Measurements from ENCODE around the gene IRAK2.

Gene IRAK2

GRCh38 chr3:10193692-10194327 is 29.1 kb downstream of the IRAK2 start:
- no peaks in the 10 kb centered on the region for H3K4me1 ChIP-seq (ENCODE audit: low read depth, poor library complexity, severe bottlenecking)
- H3K4me2 ChIP-seq, result no peak overlapping the region
- H3K9ac ChIP-seq, result no peak overlapping the region
- H3K27ac ChIP-seq, result no peak overlapping the region
- H3K4me3 ChIP-seq (IDR thresholded peaks at IDR 0.05; ENCODE audit: insufficient read depth, low read depth, low read length), result no peak overlapping the region
- no peaks in the 10 kb centered on the region for H3K79me2 ChIP-seq (ENCODE audit: insufficient read depth, low read depth)
- H3K36me3 ChIP-seq (ENCODE audit: insufficient read depth), result no peaks in the 10 kb centered on the region
- H2AFZ ChIP-seq (ENCODE audit: low read depth), result no peak overlapping the region
- TF ChIP-seq CTCF (conservative IDR thresholded peaks at IDR 0.05; ENCODE audit: low read depth, low read length), result no peak
- no peaks in the 10 kb centered on the region for H3K27me3 ChIP-seq (ENCODE audit: insufficient read depth, low read depth)
- H4K20me1 ChIP-seq (ENCODE audit: insufficient read depth), result no peaks in the 10 kb centered on the region

GRCh38 chr3:10194328-10195071 is 29.8 kb downstream of the IRAK2 start:
- H3K9ac ChIP-seq, result no peak overlapping the region
- H3K4me3 ChIP-seq (IDR thresholded peaks at IDR 0.05; ENCODE audit: insufficient read depth, low read depth, low read length), result no peak overlapping the region
- H3K27me3 ChIP-seq (ENCODE audit: insufficient read depth, low read depth), result no peaks in the 10 kb centered on the region
- TF ChIP-seq CTCF (conservative IDR thresholded peaks at IDR 0.05; ENCODE audit: low read depth, low read length), result no peak
- H3K27ac ChIP-seq, result no peak overlapping the region
- H2AFZ ChIP-seq (ENCODE audit: low read depth), result no peak overlapping the region
- H3K4me2 ChIP-seq, result no peak overlapping the region
- no peaks in the 10 kb centered on the region for H3K79me2 ChIP-seq (ENCODE audit: insufficient read depth, low read depth)
- H3K36me3 ChIP-seq (ENCODE audit: insufficient read depth), result no peaks in the 10 kb centered on the region
- H4K20me1 ChIP-seq (ENCODE audit: insufficient read depth), result no peaks in the 10 kb centered on the region
- no peaks in the 10 kb centered on the region for H3K4me1 ChIP-seq (ENCODE audit: low read depth, poor library complexity, severe bottlenecking)

- H3K4me2 ChIP-seq, result no peak overlapping the region
- no peak overlapping the region for H3K4me3 ChIP-seq (IDR thresholded peaks at IDR 0.05; ENCODE audit: insufficient read depth, low read depth, low read length)
- no peaks in the 10 kb centered on the region for H3K4me1 ChIP-seq (ENCODE audit: low read depth, poor library complexity, severe bottlenecking)
- no peaks in the 10 kb centered on the region for H3K27me3 ChIP-seq (ENCODE audit: insufficient read depth, low read depth)
- no peak overlapping the region for H3K9ac ChIP-seq
- no peak overlapping the region for H3K27ac ChIP-seq
- H3K36me3 ChIP-seq (ENCODE audit: insufficient read depth), result no peaks in the 10 kb centered on the region
- no peak overlapping the region for H2AFZ ChIP-seq (ENCODE audit: low read depth)
- no peak for TF ChIP-seq CTCF (conservative IDR thresholded peaks at IDR 0.05; ENCODE audit: low read depth, low read length)
- no peaks in the 10 kb centered on the region for H3K79me2 ChIP-seq (ENCODE audit: insufficient read depth, low read depth)
- H4K20me1 ChIP-seq (ENCODE audit: insufficient read depth), result no peaks in the 10 kb centered on the region
Measured at GRCh38 chr3:10195366-10196089, 30.8 kb downstream of the IRAK2 start.

GRCh38 chr3:10196389-10197052 is 31.8 kb downstream of the IRAK2 start:
- Histone ChIP-seq H3K4me2 (no peak overlapping the region), H2AFZ (ENCODE audit: low read depth) (no peak overlapping the region), H3K27ac (no peak overlapping the region), H3K4me3 (IDR thresholded peaks at IDR 0.05; ENCODE audit: insufficient read depth, low read depth, low read length) (no peak overlapping the region), H3K36me3 (ENCODE audit: insufficient read depth) (no peaks in the 10 kb centered on the region), H3K27me3 (ENCODE audit: insufficient read depth, low read depth) (no peaks in the 10 kb centered on the region), H3K9ac (no peak overlapping the region), H4K20me1 (ENCODE audit: insufficient read depth) (no peaks in the 10 kb centered on the region), H3K4me1 (ENCODE audit: low read depth, poor library complexity, severe bottlenecking) (no peaks in the 10 kb centered on the region), H3K79me2 (ENCODE audit: insufficient read depth, low read depth) (no peaks in the 10 kb centered on the region)
- no peak for TF ChIP-seq CTCF (conservative IDR thresholded peaks at IDR 0.05; ENCODE audit: low read depth, low read length)

Data from KMS-11 (cell line).